Kidney (tissue), 14 donors: ENCODE results near the gene NEO1. TPM values are rescaled to one million over a fixed set of nuclear protein-coding genes. Genes with fewer than 3 reads are reported as not detected.

Experiments
- DNase-seq, 5 donors: peaks; one replicate each; pipeline ENCODE4 v3.0.0-alpha.2; 2013 to 2020
- FAIRE-seq: peaks from 2 replicates; lab custom pipeline; 2012; peaks lifted over from hg19 to GRCh38; lab: Jason Lieb, UNC
- H3K27ac ChIP-seq, 2 donors: one replicate each; pipeline ENCODE4 v1.7.0; 2013; ENCODE audit warnings: low read depth in 2 of 2, low read length in 2 of 2, inconsistent platforms in 1 of 2
- H3K27me3 ChIP-seq: one replicate; pipeline ENCODE4 v1.7.1; 2013; ENCODE audit warnings: low read length, inconsistent platforms; ENCODE audit not compliant: control insufficient read depth, insufficient read depth
- H3K36me3 ChIP-seq, 3 donors: one replicate each; pipeline versions ENCODE4 v1.7.0 to v1.7.1; 2013; ENCODE audit warnings: low read length in 3 of 3, control low read depth in 1 of 3, inconsistent platforms in 1 of 3; ENCODE audit not compliant: insufficient read depth in 3 of 3, control insufficient read depth in 2 of 3
- H3K4me1 ChIP-seq, 3 donors: one replicate each; pipeline versions ENCODE4 v1.7.0 to v1.7.1; 2013; ENCODE audit warnings: low read length in 3 of 3, inconsistent platforms in 1 of 3, low read depth in 1 of 3; ENCODE audit not compliant: control insufficient read depth in 2 of 3, insufficient read depth in 2 of 3
- H3K4me3 ChIP-seq, 3 donors: one replicate each; pipeline versions ENCODE4 v1.7.0 to v1.8.1; 2013; ENCODE audit warnings: low read length in 3 of 3, control low read depth in 1 of 3, inconsistent platforms in 1 of 3
- H3K9ac ChIP-seq, 3 donors: one replicate each; pipeline versions ENCODE4 v1.7.0 to v1.7.1; 2013; ENCODE audit warnings: low read length in 3 of 3, control low read depth in 1 of 3, inconsistent platforms in 1 of 3
- H3K9me3 ChIP-seq, 3 donors: one replicate each; pipeline versions ENCODE4 v1.7.0 to v1.7.1; 2013; ENCODE audit warnings: low read length in 3 of 3, control low read depth in 1 of 3, inconsistent platforms in 1 of 3; ENCODE audit not compliant: control insufficient read depth in 2 of 3, insufficient read depth in 1 of 3
- intact Hi-C: fragments of 100-400 bp; cut with DNase I; formaldehyde crosslinking; loops from one replicate; pipeline ENCODE4 v1.11.1; 2022
- polyA plus RNA-seq: library from polyadenylated mRNA; stranded (reverse); fragments of 350-450 nt; fragmentation: Illumina TruSeq; extraction: RNeasy Lipid Tissue Mini Kit (QIAGEN cat#74804); gene quantifications from one replicate; pipeline ENCODE4 v1.2.3, GENCODE V29; 2014; ENCODE audit warnings: low read depth, low replicate concordance; ENCODE audit not compliant: insufficient read depth
- total RNA-seq: library from RNA; stranded (reverse); fragmentation: NEBNext Ultra II Directional; extraction: Animal tissue kit (Norgen Biotek cat#: 25700); gene quantifications from one replicate; pipeline ENCODE4 v1.2.1, GENCODE V29; 2021
- TF ChIP-seq, protein P1 (sequence below): IDR thresholded peaks from 3 replicates; pipeline ENCODE4 v1.5.1; 2012; ENCODE audit warnings: mild to moderate bottlenecking, moderate library complexity, borderline replicate concordance; ENCODE audit not compliant: insufficient read depth; ENCODE audit errors: extremely low read depth
- donor health status: control.
- donor health status: control.
- donor health status: control.
- donor health status: control.
- donor health status: control.
- donor health status: DM: yes; HTN: yes; CAD: no.
- donor health status: Normal renal cell carcinoma (clear cell type).

Gene NEO1
- total and polyA plus RNA-seq, 2 donors from 2014 or later, result 12.4 to 43.3 TPM

DNA sequence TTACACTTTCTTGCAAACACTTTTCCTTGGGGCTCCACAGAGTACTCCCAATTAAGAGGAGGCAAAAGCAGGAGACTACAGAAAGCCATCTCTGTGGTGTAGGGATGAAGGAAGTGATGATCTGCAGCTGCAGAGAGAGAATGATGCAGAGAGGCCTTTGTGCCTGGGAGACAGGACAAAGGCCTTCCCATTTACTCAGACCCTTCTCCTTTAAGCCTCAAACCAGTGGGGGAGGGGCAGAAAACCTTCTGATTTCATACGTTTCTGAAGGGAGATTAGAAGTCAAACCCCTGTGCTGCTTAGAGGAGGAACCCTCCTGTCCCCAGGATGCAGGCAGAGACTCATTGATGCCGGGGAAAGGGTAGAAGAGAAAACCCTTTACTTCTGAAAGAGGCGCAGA lies 130.8 kb downstream of the NEO1 start:
- TF ChIP-seq, protein P1, sequence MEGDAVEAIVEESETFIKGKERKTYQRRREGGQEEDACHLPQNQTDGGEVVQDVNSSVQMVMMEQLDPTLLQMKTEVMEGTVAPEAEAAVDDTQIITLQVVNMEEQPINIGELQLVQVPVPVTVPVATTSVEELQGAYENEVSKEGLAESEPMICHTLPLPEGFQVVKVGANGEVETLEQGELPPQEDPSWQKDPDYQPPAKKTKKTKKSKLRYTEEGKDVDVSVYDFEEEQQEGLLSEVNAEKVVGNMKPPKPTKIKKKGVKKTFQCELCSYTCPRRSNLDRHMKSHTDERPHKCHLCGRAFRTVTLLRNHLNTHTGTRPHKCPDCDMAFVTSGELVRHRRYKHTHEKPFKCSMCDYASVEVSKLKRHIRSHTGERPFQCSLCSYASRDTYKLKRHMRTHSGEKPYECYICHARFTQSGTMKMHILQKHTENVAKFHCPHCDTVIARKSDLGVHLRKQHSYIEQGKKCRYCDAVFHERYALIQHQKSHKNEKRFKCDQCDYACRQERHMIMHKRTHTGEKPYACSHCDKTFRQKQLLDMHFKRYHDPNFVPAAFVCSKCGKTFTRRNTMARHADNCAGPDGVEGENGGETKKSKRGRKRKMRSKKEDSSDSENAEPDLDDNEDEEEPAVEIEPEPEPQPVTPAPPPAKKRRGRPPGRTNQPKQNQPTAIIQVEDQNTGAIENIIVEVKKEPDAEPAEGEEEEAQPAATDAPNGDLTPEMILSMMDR, result no peak
- no peaks in the 10 kb centered on the region for H3K27me3 ChIP-seq
- no peak overlapping the region for H3K9ac ChIP-seq
- H3K4me1 ChIP-seq, result no peaks in the 10 kb centered on the region
- intact Hi-C loops, result no loop called here
- no peak overlapping the region for H3K27ac ChIP-seq
- DNase-seq (no peak), FAIRE-seq (no peak)
- H3K4me3 ChIP-seq, result no peak overlapping the region
- H3K36me3 ChIP-seq, result no peaks in the 10 kb centered on the region
- H3K9me3 ChIP-seq, result peaks cover 0 to 1% (median 0%) of the 10 kb centered on the region in 3 donors

GRCh38 chr15:73190189-73190601 lies 137.9 kb downstream of the NEO1 start:
- H3K36me3 ChIP-seq, result no peaks in the 10 kb centered on the region
- H3K4me1 ChIP-seq, result no peaks in the 10 kb centered on the region
- H3K27me3 ChIP-seq, result no peaks in the 10 kb centered on the region
- H3K27ac ChIP-seq, result peak overlapping the region in 1 of 2 donors; percentile 23
- DNase-seq (no peak), FAIRE-seq (no peak)
- TF ChIP-seq, protein P1, result no peak
- intact Hi-C loops, result no loop called here
- no peaks in the 10 kb centered on the region for H3K9me3 ChIP-seq
- H3K4me3 ChIP-seq, result no peak overlapping the region
- no peak overlapping the region for H3K9ac ChIP-seq

DNA sequence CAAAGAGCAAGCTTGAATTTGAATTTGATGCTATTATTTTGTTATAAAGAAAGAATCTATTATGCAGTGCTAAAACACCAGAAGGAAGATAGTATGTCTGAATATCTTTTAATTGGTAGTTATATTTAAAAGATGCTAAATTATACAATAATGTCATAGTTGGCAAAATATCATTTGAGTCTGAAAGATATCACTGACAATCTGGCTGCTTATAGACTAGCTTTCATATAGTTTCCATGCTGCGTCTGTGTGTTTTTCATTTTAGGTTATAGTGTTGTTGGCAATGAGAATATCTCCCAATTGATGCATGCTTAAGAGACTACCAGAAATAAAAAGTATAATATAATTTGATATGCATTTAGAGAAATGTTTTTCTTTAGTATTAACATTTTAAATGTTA lies 142.9 kb downstream of the NEO1 start:
- FAIRE-seq (no peak), DNase-seq (no peak)
- Histone ChIP-seq H3K9ac (no peak overlapping the region), H3K4me3 (no peak overlapping the region), H3K27ac (no peak overlapping the region), H3K4me1 (peaks cover 0 to 3% (median 0%) of the 10 kb centered on the region in 3 donors), H3K27me3 (no peaks in the 10 kb centered on the region), H3K9me3 (no peaks in the 10 kb centered on the region), H3K36me3 (no peaks in the 10 kb centered on the region)
- TF ChIP-seq, protein P1, result no peak
- intact Hi-C loops, result no loop called here

DNA sequence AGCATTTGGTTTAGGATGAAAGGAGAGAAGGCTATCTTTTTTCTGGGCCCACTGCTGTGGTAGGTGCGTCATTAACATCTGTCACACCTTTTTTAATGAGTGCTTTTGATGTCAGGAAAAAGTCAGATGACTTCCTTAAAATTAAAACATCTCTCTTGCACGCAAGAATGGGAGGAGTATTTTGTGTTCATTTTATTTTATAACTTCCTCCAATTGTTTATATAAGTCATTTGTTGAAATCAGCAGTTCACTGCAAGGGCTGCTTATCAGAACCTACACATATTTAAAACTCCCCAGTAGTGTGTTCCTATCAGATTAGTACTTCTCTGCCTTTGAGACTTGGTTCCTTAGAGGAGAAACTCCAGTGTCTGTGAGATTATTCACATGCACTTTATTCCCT lies 143.8 kb downstream of the NEO1 start:
- FAIRE-seq, result no peak
- H3K9me3 ChIP-seq, result no peaks in the 10 kb centered on the region
- no peaks in the 10 kb centered on the region for H3K27me3 ChIP-seq
- no peak overlapping the region for H3K4me3 ChIP-seq
- peaks cover 0 to 3% (median 0%) of the 10 kb centered on the region in 3 donors for H3K4me1 ChIP-seq
- H3K27ac ChIP-seq, result no peak overlapping the region
- intact Hi-C loops, result no loop called here
- TF ChIP-seq, protein P1, result no peak
- DNase-seq, result no peak
- no peak overlapping the region for H3K9ac ChIP-seq
- no peaks in the 10 kb centered on the region for H3K36me3 ChIP-seq
